Activated T-helper 17 cell treated with anti-CD3 and anti-CD28 coated beads, Interleukin-2, amount 50 U/mL, for 72 hours (primary cell): ENCODE data around the gene PTPRD. TPM values are rescaled to one million over a fixed set of nuclear protein-coding genes. Genes with fewer than 3 reads are reported as not detected.
"Not testable (repeated sequence)": the region's sequence is repeated elsewhere in the genome, so short reads cannot be mapped to it uniquely, and the experiment has no call there.

ENCODE experiments used
- ATAC-seq: fragments of 150-1000 bp; cut with Tn5 transposase; replicated peaks from 2 replicates; pipeline ENCODE4 v1.10.0; 2021; ENCODE audit warnings: mild to moderate bottlenecking, moderate library complexity
- H3K27ac Mint-ChIP-seq: one replicate; pipeline ENCODE4 v1.8.0; 2022; ENCODE audit warnings: mixed read lengths
- H3K27me3 Mint-ChIP-seq: one replicate; pipeline ENCODE4 v1.8.0; 2022; ENCODE audit warnings: mixed read lengths
- H3K36me3 Mint-ChIP-seq: one replicate; pipeline ENCODE4 v1.8.0; 2022; ENCODE audit warnings: low read depth, mild to moderate bottlenecking, mixed read lengths
- H3K4me1 Mint-ChIP-seq: one replicate; pipeline ENCODE4 v1.8.0; 2022; ENCODE audit warnings: mixed read lengths
- H3K4me3 Mint-ChIP-seq: one replicate; pipeline ENCODE4 v1.8.0; 2022; ENCODE audit warnings: mild to moderate bottlenecking, mixed read lengths
- H3K9me3 Mint-ChIP-seq: one replicate; pipeline ENCODE4 v1.8.0; 2022; ENCODE audit warnings: mixed read lengths
- total RNA-seq, 2 donors: library from RNA; stranded (reverse); gene quantifications; one replicate each; pipeline ENCODE4 v1.2.3, GENCODE V29; 2022

Gene PTPRD
- total RNA-seq, 2 donors from 2014 or later, result 0.04 TPM; not detected in 1

DNA sequence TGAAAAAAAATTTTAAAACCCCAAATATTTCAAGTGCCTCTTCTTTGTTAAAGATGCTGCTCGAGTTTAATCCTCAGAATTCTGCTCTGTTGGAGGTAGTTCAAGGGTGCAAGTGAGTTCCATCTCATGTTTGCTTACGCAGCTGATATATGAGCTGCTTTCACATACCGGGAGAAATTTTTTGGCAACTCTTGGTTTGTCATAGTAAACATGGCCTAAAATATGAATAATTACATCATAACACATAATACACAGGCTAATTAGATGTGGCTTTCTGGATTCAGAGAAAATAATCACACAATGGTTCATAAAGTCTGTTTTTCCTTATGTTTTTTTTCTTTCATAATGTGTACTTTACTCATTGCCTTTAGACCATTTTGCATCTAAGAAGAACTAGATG, 1134.1 kb downstream of the PTPRD start:
- H3K27me3 Mint-ChIP-seq, result no peaks in the 10 kb centered on the region

DNA sequence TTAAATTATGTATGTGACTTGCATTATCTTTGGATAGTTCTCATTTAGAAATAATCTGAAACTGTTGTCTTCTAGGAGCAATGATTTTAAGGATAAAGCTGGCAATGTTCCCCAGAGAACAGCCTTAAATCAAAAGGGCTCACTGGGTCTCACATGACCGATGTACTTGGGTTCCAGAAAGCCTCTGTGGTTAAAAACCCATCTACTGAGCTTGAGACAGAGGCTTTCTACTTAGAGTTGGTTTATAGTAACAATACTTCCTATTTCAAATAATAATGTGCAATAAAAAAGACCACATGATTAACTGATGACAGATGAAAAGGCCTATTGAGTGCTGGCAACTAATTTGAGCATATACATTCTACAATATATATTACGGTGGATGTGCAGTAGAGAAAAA, 1143.5 kb downstream of the PTPRD start:
- H3K9me3 Mint-ChIP-seq, result no peaks in the 10 kb centered on the region
- no peaks in the 10 kb centered on the region for H3K36me3 Mint-ChIP-seq
- H3K27me3 Mint-ChIP-seq, result no peaks in the 10 kb centered on the region
- H3K4me3 Mint-ChIP-seq, result no peak overlapping the region
- H3K27ac Mint-ChIP-seq, result no peak overlapping the region
- no peaks in the 10 kb centered on the region for H3K4me1 Mint-ChIP-seq
- no peak for ATAC-seq

More for the DNA sequence above, 1134.1 kb downstream of the PTPRD start:
- Mint-ChIP-seq H3K27ac (no peak overlapping the region), H3K36me3 (no peaks in the 10 kb centered on the region), H3K4me3 (no peak overlapping the region), H3K9me3 (no peaks in the 10 kb centered on the region), H3K4me1 (no peaks in the 10 kb centered on the region)
- ATAC-seq, result no peak

DNA sequence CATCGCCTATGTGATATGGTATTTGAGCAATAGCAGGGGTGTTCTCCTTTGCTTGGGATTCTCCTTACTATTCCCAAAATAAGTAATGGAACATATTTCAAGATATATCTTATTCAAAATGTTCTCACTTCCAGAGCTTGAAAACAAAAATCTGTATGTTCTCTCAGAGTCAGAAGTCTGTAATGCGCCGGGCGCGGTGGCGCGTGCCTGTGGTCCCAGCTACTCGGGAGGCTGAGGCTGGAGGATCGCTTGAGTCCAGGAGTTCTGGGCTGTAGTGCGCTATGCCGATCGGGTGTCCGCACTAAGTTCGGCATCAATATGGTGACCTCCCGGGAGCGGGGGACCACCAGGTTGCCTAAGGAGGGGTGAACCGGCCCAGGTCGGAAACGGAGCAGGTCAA, 1170.9 kb downstream of the PTPRD start:
- not testable (repeated sequence) for H3K27me3 Mint-ChIP-seq, H3K27ac Mint-ChIP-seq, H3K4me1 Mint-ChIP-seq, H3K36me3 Mint-ChIP-seq, H3K9me3 Mint-ChIP-seq, ATAC-seq, H3K4me3 Mint-ChIP-seq

GRCh38 chr9:9437641-9438040, 1175.2 kb downstream of the PTPRD start:
- Mint-ChIP-seq H3K4me3 (no peak overlapping the region), H3K9me3 (peaks cover 11% of the 10 kb centered on the region), H3K4me1 (no peaks in the 10 kb centered on the region), H3K27me3 (no peaks in the 10 kb centered on the region), H3K36me3 (no peaks in the 10 kb centered on the region), H3K27ac (no peak overlapping the region)
- no peak for ATAC-seq

DNA sequence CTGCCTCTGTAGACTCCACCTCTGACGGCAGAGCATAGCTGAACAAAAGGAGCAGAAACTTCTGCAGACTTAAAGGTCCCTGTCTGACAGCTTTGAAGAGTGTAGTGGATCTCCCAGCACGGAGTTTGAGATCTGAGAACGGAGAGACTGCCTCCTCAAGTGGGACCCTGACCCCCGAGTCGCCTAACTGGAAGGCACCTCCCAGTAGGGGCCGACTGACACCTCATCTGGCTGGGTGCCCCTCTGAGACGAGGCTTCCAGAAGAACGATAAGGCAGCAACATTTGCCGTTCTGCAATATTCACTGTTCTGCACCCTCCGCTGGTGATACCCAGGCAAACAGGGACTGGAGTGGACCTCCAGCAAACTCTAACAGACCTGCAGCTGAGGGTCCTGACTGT, 1186.3 kb downstream of the PTPRD start:
- H3K27ac Mint-ChIP-seq, H3K4me3 Mint-ChIP-seq, ATAC-seq: not testable (repeated sequence)

GRCh38 chr9:9412241-9412640, 1200.6 kb downstream of the PTPRD start:
- ATAC-seq, result no peak
- Mint-ChIP-seq H3K27ac (no peak overlapping the region), H3K27me3 (no peaks in the 10 kb centered on the region), H3K4me3 (no peak overlapping the region), H3K4me1 (no peaks in the 10 kb centered on the region), H3K36me3 (no peaks in the 10 kb centered on the region), H3K9me3 (peaks cover 6% of the 10 kb centered on the region)

More for the DNA sequence above, 1186.3 kb downstream of the PTPRD start:
- not testable (repeated sequence) for H3K27me3 Mint-ChIP-seq, H3K9me3 Mint-ChIP-seq, H3K4me1 Mint-ChIP-seq, H3K36me3 Mint-ChIP-seq

GRCh38 chr9:9410736-9411135, 1202.1 kb downstream of the PTPRD start:
- Mint-ChIP-seq H3K36me3 (no peaks in the 10 kb centered on the region), H3K4me1 (no peaks in the 10 kb centered on the region), H3K9me3 (peaks cover 3% of the 10 kb centered on the region), H3K4me3 (no peak overlapping the region), H3K27me3 (no peaks in the 10 kb centered on the region), H3K27ac (no peak overlapping the region)
- no peak for ATAC-seq

GRCh38 chr9:9399982-9400381, 1212.8 kb downstream of the PTPRD start:
- Mint-ChIP-seq H3K4me1 (no peaks in the 10 kb centered on the region), H3K36me3 (no peaks in the 10 kb centered on the region)
- ATAC-seq, result no peak

GRCh38 chr9:9396518-9396917, 1216.3 kb downstream of the PTPRD start:
- Mint-ChIP-seq H3K4me3 (no peak overlapping the region), H3K36me3 (no peaks in the 10 kb centered on the region), H3K27ac (no peak overlapping the region), H3K4me1 (no peaks in the 10 kb centered on the region), H3K27me3 (no peaks in the 10 kb centered on the region), H3K9me3 (peaks cover 8% of the 10 kb centered on the region)
- no peak for ATAC-seq

More at GRCh38 chr9:9399982-9400381, 1212.8 kb downstream of the PTPRD start:
- Mint-ChIP-seq H3K27me3 (no peaks in the 10 kb centered on the region), H3K27ac (no peak overlapping the region), H3K9me3 (peaks cover 8% of the 10 kb centered on the region), H3K4me3 (no peak overlapping the region)

- H3K9me3 Mint-ChIP-seq, result peaks cover 8% of the 10 kb centered on the region
- H3K4me3 Mint-ChIP-seq, result no peak overlapping the region
- H3K4me1 Mint-ChIP-seq, result no peaks in the 10 kb centered on the region
These were observed 1217.3 kb downstream of the PTPRD start for GRCh38 chr9:9395539-9395938.

GRCh38 chr9:9392755-9393154, 1220.0 kb downstream of the PTPRD start:
- Mint-ChIP-seq H3K36me3 (no peaks in the 10 kb centered on the region), H3K27ac (no peak overlapping the region), H3K4me3 (no peak overlapping the region), H3K9me3 (peaks cover 10% of the 10 kb centered on the region), H3K27me3 (no peaks in the 10 kb centered on the region), H3K4me1 (no peaks in the 10 kb centered on the region)
- ATAC-seq, result no peak

More at GRCh38 chr9:9395539-9395938, 1217.3 kb downstream of the PTPRD start:
- Mint-ChIP-seq H3K27me3 (no peaks in the 10 kb centered on the region), H3K36me3 (no peaks in the 10 kb centered on the region), H3K27ac (no peak overlapping the region)
- ATAC-seq, result no peak

- Mint-ChIP-seq H3K4me3 (no peak overlapping the region), H3K27me3 (no peaks in the 10 kb centered on the region), H3K4me1 (no peaks in the 10 kb centered on the region), H3K36me3 (no peaks in the 10 kb centered on the region), H3K27ac (no peak overlapping the region), H3K9me3 (peaks cover 5% of the 10 kb centered on the region)
- no peak for ATAC-seq
These were observed 1222.9 kb downstream of the PTPRD start for GRCh38 chr9:9389904-9390303.

DNA sequence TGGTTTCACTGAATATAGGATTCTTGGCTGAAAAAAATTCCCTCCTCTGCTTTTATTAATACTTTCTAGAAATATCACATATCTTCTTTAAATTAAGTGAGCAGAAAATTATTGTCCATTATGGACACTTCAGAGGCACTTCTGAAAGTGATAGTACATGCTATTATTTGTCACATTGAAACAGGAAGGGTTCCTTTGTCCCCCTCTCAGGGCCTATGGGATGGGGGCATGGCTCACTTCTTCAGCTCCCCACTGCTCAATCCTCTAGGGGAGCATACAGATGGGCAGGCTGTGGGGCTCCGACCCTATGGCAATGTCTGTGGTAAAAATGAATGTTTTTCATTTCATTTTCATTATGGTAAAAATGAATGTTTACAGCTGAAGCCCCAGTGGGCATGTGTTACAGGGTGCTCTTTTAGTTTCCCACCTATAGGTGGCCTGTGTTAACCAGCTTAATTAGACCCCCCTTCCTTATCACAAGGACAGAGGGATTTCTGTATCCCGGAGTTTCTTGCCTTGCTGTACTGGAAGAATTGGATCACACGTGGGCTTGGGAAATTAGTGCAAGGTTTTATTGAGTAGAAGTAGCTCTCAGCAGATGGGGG, 1225.2 kb downstream of the PTPRD start:
- Mint-ChIP-seq H3K4me3 (no peak overlapping the region), H3K4me1 (no peaks in the 10 kb centered on the region), H3K27me3 (no peaks in the 10 kb centered on the region), H3K36me3 (no peaks in the 10 kb centered on the region), H3K27ac (no peak overlapping the region), H3K9me3 (peaks cover 5% of the 10 kb centered on the region)
- ATAC-seq, result no peak

GRCh38 chr9:9362332-9362731, 1250.5 kb downstream of the PTPRD start:
- Mint-ChIP-seq H3K9me3 (no peaks in the 10 kb centered on the region), H3K36me3 (no peaks in the 10 kb centered on the region), H3K4me1 (no peaks in the 10 kb centered on the region), H3K4me3 (no peak overlapping the region), H3K27ac (no peak overlapping the region), H3K27me3 (no peaks in the 10 kb centered on the region)
- no peak for ATAC-seq

- Mint-ChIP-seq H3K27me3 (no peaks in the 10 kb centered on the region), H3K9me3 (no peaks in the 10 kb centered on the region), H3K27ac (no peak overlapping the region), H3K36me3 (no peaks in the 10 kb centered on the region), H3K4me1 (no peaks in the 10 kb centered on the region), H3K4me3 (no peak overlapping the region)
- ATAC-seq, result no peak
These were observed 1259.8 kb downstream of the PTPRD start for GRCh38 chr9:9352877-9353481.
